Measurements from ENCODE around the gene C1orf141.

GRCh38 chr1:67138813-67139499, 4.2 kb upstream of the C1orf141 start:
- TF ChIP-seq POLR2A (IDR thresholded peaks at IDR 0.05) (no peak), CTCF (IDR thresholded peaks at IDR 0.05) (no peak)

Data from adrenal gland (tissue), 5 donors.